ENCODE results near the gene TRMO.

TRMO gene

DNA sequence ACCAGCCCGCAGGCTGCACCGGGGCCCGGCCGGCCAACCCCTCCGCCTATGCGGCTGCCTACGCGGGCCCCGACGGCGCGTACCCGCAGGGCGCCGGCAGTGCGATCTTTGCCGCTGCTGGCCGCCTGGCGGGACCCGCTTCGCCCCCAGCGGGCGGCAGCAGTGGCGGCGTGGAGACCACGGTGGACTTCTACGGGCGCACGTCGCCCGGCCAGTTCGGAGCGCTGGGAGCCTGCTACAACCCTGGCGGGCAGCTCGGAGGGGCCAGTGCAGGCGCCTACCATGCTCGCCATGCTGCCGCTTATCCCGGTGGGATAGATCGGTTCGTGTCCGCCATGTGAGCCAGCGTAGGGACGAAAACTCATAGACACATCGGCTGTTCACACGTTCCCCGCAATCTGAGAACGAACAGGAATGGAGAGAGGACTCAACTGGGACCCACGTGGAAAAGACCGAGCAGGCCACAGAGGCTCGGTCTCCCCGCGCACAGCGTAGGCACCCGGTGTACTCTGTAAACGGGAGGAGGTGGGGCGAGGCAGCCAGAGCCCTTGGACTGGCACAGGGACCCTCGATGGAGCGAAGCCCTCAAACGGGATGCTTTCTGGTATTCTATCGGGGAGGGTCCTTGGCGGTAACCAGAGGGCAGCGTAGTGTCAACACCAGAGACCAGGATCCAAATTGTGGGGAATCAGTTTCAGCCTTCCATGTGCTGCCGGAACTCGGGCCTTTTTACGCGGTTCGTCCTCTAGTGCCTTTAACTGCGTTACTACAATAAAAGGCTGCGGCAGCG is 67.4 kb downstream of the TRMO start:
- Histone ChIP-seq H3K27me3 (replicated peaks; ENCODE audit: control insufficient read depth, insufficient read depth, low read length) (peaks cover 4% of the 10 kb centered on the region), H3K4me3 (replicated peaks; ENCODE audit: low read depth, low read length) (no peak overlapping the region), H3K36me3 (ENCODE audit: control insufficient read depth, insufficient read depth, low read length) (no peaks in the 10 kb centered on the region)
- TF ChIP-seq CTCF (IDR thresholded peaks at IDR 0.05; ENCODE audit: insufficient read depth, low read length, poor library complexity, severe bottlenecking), result no peak
- DNase-seq (ENCODE audit: extremely low read depth, insufficient read length), result no peak

All from GM06990 (cell line).